Right atrium auricular region (tissue), 2 donors: Measurements from ENCODE around the gene TBR1. TPM values are rescaled to one million over a fixed set of nuclear protein-coding genes. Genes with fewer than 3 reads are reported as not detected.

Experiments
- DNase-seq: peaks from one replicate; pipeline ENCODE4 v3.0.0-alpha.2; 2019; ENCODE audit warnings: low spot score
- H3K27ac ChIP-seq, 2 donors: fragments of 200-600 bp; sonication (generic); 1 replicate in 1 of 2; 2 replicates in 1 of 2; pipeline ENCODE4 v1.5.1; 2016 to 2019
- H3K27me3 ChIP-seq, 2 donors: fragments of 200-600 bp; sonication (generic); one replicate each; pipeline versions ENCODE4 v1.5.1 to v1.6.0; 2017 to 2019
- H3K36me3 ChIP-seq: fragments of 200-600 bp; sonication (generic); one replicate; pipeline ENCODE4 v1.5.1; 2016
- H3K4me1 ChIP-seq, 2 donors: fragments of 200-600 bp; sonication (generic); one replicate each; pipeline versions ENCODE4 v1.5.1 to v1.6.0; 2017 to 2019
- H3K4me3 ChIP-seq, 2 donors: fragments of 200-600 bp; sonication (generic); 1 replicate in 1 of 2; 2 replicates in 1 of 2; pipeline ENCODE4 v1.5.1; 2017 to 2019; ENCODE audit warnings: mild to moderate bottlenecking in 1 of 2, moderate library complexity in 1 of 2
- H3K9me3 ChIP-seq, 2 donors: fragments of 200-600 bp; sonication (generic); one replicate each; pipeline ENCODE4 v1.5.1; 2019
- CTCF ChIP-seq, 2 donors: fragments of 200-600 bp; sonication (generic); IDR thresholded peaks; one replicate each; pipeline ENCODE4 v1.5.1; 2019; ENCODE audit warnings: antibody characterized with exemption in 2 of 2
- total RNA-seq, 2 donors: library from RNA; depleted of rRNA; stranded (reverse); fragments of >200 nt; gene quantifications; one replicate each; pipeline ENCODE4 v1.1.0, GENCODE V29; 2016

TBR1 gene
- total RNA-seq, 2 donors from 2014 or later, result not detected

- no peaks in the 10 kb centered on the region for H3K4me1 ChIP-seq
- no peak overlapping the region for H3K4me3 ChIP-seq
- no peaks in the 10 kb centered on the region for H3K27me3 ChIP-seq
- no peak for TF ChIP-seq CTCF (IDR thresholded peaks at IDR 0.05)
- no peak for DNase-seq
- peaks cover 6% of the 10 kb centered on the region for H3K36me3 ChIP-seq
- no peak overlapping the region for H3K27ac ChIP-seq
- no peaks in the 10 kb centered on the region for H3K9me3 ChIP-seq
These were observed 41.7 kb upstream of the TBR1 start for GRCh38 chr2:161374446-161374845.

DNA sequence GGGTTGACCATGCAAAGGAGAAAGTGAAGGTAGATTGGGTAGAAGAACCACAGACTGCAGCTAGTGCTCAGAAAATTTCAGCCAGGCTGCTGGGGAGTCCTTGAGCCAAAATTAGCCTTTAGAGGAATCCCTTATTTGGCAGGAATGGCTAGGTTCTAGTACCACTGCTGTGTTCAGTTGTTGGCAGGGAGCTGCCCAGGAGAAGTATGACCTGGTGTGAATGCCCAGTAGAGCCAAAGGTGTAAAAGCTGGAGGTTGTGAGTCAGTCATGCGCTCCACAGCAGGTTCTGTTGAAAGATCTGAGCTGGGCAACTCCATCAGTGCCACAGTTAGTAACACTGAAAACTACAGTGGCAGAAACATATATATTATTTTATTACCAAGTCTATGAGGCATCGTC lies 36.4 kb upstream of the TBR1 start:
- Histone ChIP-seq H3K4me3 (no peak overlapping the region), H3K27ac (no peak overlapping the region), H3K36me3 (no peaks in the 10 kb centered on the region), H3K9me3 (no peaks in the 10 kb centered on the region), H3K4me1 (no peaks in the 10 kb centered on the region), H3K27me3 (no peaks in the 10 kb centered on the region)
- TF ChIP-seq CTCF (IDR thresholded peaks at IDR 0.05), result no peak
- DNase-seq, result no peak

DNA sequence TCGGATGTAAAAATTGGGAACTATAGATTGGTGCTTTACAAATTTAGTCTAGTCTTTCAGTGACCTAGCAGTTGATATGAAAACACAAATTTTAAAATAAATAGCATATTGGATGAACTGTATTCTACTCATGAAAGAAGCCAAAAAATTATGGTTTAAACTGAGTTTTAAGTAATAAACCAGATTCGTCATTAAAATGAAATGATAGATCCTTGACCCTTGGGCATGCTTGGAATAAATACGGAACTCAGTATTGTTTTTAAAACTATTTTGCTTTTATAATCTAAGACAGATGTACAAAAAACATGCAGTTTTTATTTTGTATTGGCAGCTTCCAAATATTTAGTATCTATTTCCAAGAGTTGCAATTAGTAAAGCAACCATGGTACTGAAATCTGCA lies 34.6 kb upstream of the TBR1 start:
- Histone ChIP-seq H3K9me3 (no peaks in the 10 kb centered on the region), H3K27me3 (no peaks in the 10 kb centered on the region), H3K4me1 (no peaks in the 10 kb centered on the region), H3K4me3 (no peak overlapping the region), H3K36me3 (no peaks in the 10 kb centered on the region), H3K27ac (no peak overlapping the region)
- DNase-seq, result no peak
- no peak for TF ChIP-seq CTCF (IDR thresholded peaks at IDR 0.05)

DNA sequence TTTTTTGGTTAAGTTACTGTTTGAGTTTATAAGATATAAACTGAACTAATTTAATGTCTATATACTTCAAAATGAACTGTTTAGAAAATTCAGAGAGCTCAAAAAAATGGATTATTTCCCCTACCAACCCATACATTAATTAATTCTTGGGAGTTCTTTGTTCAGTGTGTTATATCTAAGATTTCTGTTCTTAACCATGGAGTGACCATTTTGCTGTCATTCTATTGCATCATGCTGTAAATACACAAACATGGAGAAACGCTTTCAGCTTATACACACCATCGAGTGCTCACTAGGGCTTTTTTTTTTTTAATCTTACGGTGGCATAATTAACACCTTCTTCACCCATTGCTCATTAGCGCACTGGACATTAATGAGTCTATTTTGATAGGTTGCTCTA lies 33.4 kb upstream of the TBR1 start:
- no peaks in the 10 kb centered on the region for H3K9me3 ChIP-seq
- no peaks in the 10 kb centered on the region for H3K4me1 ChIP-seq
- H3K27ac ChIP-seq, result no peak overlapping the region
- TF ChIP-seq CTCF (IDR thresholded peaks at IDR 0.05), result no peak
- H3K36me3 ChIP-seq, result peaks cover 12% of the 10 kb centered on the region
- no peaks in the 10 kb centered on the region for H3K27me3 ChIP-seq
- no peak for DNase-seq
- no peak overlapping the region for H3K4me3 ChIP-seq

GRCh38 chr2:161384864-161385263 lies 31.2 kb upstream of the TBR1 start:
- TF ChIP-seq CTCF (IDR thresholded peaks at IDR 0.05), result no peak
- no peaks in the 10 kb centered on the region for H3K27me3 ChIP-seq
- no peak overlapping the region for H3K27ac ChIP-seq
- no peak overlapping the region for H3K4me3 ChIP-seq
- no peak for DNase-seq
- peaks cover 12% of the 10 kb centered on the region for H3K36me3 ChIP-seq
- H3K4me1 ChIP-seq, result no peaks in the 10 kb centered on the region
- H3K9me3 ChIP-seq, result no peaks in the 10 kb centered on the region

- no peak for TF ChIP-seq CTCF (IDR thresholded peaks at IDR 0.05)
- no peak for DNase-seq
- Histone ChIP-seq H3K27me3 (no peaks in the 10 kb centered on the region), H3K4me3 (no peak overlapping the region), H3K9me3 (no peaks in the 10 kb centered on the region), H3K27ac (no peak overlapping the region), H3K36me3 (peaks cover 12% of the 10 kb centered on the region), H3K4me1 (no peaks in the 10 kb centered on the region)
These were observed 29.8 kb upstream of the TBR1 start for GRCh38 chr2:161386228-161386824.
